Skeletal muscle satellite cell (primary cell): Measurements from ENCODE around the gene BTG2.
"Not testable (repeated sequence)": the region's sequence is repeated elsewhere in the genome, so short reads cannot be mapped to it uniquely, and the experiment has no call there.

Source experiments
- H3K27me3 ChIP-seq: 2 replicates; pipeline ENCODE4 v1.7.0; 2013; ENCODE audit warnings: low read length; ENCODE audit not compliant: control insufficient read depth, insufficient read depth
- H3K36me3 ChIP-seq: 2 replicates; pipeline ENCODE4 v1.7.0; 2013; ENCODE audit warnings: mild to moderate bottlenecking, control low read depth, low read length; ENCODE audit not compliant: insufficient read depth
- H3K4me1 ChIP-seq: 2 replicates; pipeline ENCODE4 v1.7.0; 2013; ENCODE audit warnings: low read length; ENCODE audit not compliant: control insufficient read depth, insufficient read depth
- H3K4me2 ChIP-seq: 2 replicates; pipeline ENCODE4 v1.7.0; 2013; ENCODE audit warnings: mild to moderate bottlenecking, low read length
- H3K4me3 ChIP-seq: 2 replicates; pipeline ENCODE4 v1.7.0; 2013; ENCODE audit warnings: low read length
- H3K9ac ChIP-seq: 2 replicates; pipeline ENCODE4 v1.7.0; 2013; ENCODE audit warnings: mild to moderate bottlenecking, low read depth, low read length, moderate library complexity
- H3K9me3 ChIP-seq: replicated peaks from 2 replicates; pipeline ENCODE4 v1.7.0; 2013; ENCODE audit warnings: mild to moderate bottlenecking, control low read depth, low read length

Gene BTG2

GRCh38 chr1:203308328-203308922 lies 3.1 kb downstream of the BTG2 start:
- Histone ChIP-seq H3K9me3 (no peaks in the 10 kb centered on the region), H3K4me1 (peaks cover 30% of the 10 kb centered on the region), H3K27me3 (peaks cover 6% of the 10 kb centered on the region), H3K4me2 (peak overlapping the region; percentile 76), H3K4me3 (peak overlapping the region; percentile 14), H3K36me3 (peaks cover 17% of the 10 kb centered on the region), H3K9ac (no peak overlapping the region)

- H3K9ac ChIP-seq: no peak overlapping the region
- H3K27me3 ChIP-seq: peaks cover under 1% of the 10 kb centered on the region
- H3K4me2 ChIP-seq: peak overlapping the region; percentile 76
- H3K36me3 ChIP-seq: peaks cover 17% of the 10 kb centered on the region
- H3K4me3 ChIP-seq: no peak overlapping the region
- H3K4me1 ChIP-seq: peaks cover 30% of the 10 kb centered on the region
- no peaks in the 10 kb centered on the region for H3K9me3 ChIP-seq
These were observed 3.6 kb downstream of the BTG2 start for GRCh38 chr1:203308923-203309331.

DNA sequence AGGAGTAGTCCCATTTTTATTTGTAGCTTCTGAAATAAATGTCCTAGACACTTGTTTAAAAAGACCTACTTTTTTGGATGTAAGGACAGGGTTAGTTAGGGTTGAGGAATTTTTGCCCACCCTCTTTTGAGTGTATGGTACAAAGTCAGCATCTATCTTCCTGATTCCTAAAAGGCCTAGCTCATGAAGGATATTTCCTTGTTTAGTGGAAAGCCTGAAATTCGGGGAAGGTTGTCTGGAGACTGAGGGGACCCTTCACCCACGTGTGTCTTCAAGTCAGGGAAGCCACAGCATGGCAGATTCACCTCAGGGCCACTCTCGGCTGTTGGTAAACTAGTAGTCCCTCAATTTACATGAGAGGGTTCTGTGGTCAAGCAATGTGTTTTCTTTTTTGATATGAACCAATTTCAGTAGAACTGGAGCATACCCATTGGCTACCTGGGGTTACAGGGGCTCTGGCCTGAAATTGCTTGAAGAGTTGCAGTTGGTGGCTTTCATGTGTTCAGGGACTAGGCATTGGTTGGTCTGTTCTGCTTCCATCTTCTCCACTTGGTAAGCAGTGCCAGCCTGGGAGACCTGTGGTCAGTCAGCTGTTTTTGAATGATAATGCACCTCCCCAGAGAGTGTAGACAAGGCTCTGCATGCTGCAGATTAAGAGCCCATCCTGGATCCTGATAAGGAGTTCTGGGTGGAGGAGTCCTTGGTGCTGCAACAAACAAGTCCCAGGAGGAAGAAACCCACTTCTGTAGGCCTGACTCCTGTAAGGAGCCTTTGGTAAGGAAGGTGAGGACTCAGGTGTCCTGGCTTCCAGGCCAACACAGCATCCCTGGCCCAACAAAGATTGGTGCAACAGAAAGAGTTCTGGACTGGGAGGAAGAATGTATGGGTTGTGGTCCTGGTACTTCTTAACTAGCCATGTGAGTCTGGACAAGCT lies 6.3 kb downstream of the BTG2 start:
- Histone ChIP-seq H3K4me3 (no peak overlapping the region), H3K27me3 (no peaks in the 10 kb centered on the region), H3K36me3 (peaks cover 17% of the 10 kb centered on the region), H3K9ac (no peak overlapping the region), H3K9me3 (no peaks in the 10 kb centered on the region), H3K4me1 (peaks cover 23% of the 10 kb centered on the region), H3K4me2 (no peak overlapping the region)

DNA sequence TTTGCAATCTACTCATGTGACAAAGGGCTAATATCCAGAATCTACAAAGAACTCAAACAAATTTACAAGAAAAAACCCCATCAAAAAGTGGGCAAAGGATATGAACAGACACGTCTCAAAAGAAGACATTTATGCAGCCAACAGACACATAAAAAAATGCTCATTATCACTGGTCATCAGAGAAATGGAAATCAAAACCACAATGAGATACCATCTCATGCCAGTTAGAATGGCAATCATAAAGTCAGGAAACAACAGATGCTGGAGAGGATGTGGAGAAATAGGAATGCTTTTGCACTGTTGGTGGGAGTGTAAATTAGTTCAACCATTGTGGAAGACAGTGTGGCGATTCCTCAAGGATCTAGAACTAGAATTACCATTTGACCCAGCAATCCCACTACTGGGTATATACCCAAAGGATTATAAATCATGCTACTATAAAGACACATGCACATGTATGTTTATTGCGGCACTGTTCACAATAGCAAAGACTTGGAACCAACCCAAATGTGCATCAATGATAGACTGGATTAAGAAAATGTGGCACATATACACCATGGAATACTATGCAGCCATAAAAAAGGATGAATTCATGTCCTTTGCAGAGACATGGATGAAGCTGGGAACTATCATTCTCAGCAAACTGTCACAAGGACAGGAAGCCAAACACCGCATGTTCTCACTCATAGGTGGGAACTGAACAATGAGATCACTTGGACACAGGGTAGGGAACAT lies 8.9 kb downstream of the BTG2 start:
- peaks cover 13% of the 10 kb centered on the region for H3K27me3 ChIP-seq
- not testable (repeated sequence) for H3K9ac ChIP-seq, H3K4me3 ChIP-seq, H3K9me3 ChIP-seq, H3K36me3 ChIP-seq, H3K4me1 ChIP-seq, H3K4me2 ChIP-seq

GRCh38 chr1:203316626-203317093 lies 11.3 kb downstream of the BTG2 start:
- no peaks in the 10 kb centered on the region for H3K9me3 ChIP-seq
- H3K4me1 ChIP-seq: peaks cover 9% of the 10 kb centered on the region
- H3K9ac ChIP-seq: no peak overlapping the region
- H3K4me2 ChIP-seq: no peak overlapping the region
- no peak overlapping the region for H3K4me3 ChIP-seq
- H3K36me3 ChIP-seq: no peaks in the 10 kb centered on the region
- H3K27me3 ChIP-seq: peaks cover 23% of the 10 kb centered on the region

DNA sequence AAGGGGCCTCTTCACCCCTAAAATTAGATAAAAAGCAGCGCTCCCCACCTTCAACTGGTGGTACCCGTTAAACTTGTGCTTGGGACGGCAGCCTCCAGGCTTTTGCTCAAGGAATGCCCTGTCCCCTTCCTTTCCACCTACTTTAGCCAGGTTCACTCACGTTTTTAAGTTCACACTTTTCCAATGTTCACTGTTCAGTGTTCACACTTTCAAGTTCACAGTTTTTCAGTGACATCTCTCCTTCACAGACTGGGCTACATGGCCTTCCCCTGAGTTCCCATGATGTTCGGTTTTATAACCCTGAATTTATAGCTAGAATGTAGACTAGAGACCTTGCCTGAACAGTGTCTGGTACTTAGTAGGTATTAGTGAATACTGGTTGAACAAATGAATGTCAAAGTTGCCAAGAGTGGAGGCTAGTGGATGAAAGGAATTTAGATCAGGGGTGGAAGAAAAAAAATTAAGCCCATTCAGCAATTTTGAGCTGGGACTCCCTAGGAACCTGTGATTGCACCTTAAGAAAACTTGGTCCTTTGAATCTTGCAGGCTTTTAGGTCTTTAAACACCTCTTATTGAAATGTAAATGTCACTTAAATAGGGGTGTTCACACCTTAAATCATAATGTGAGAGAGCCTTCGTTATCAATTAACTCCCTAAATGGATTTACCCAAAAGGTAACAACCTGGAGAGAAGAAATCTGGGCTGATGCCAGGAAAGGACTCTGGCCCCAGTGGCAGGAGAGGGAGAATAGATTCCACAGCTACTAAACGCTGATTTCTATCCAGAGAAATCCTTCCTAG lies 12.3 kb downstream of the BTG2 start:
- H3K9me3 ChIP-seq: no peaks in the 10 kb centered on the region
- H3K27me3 ChIP-seq: peaks cover 29% of the 10 kb centered on the region
- no peak overlapping the region for H3K4me2 ChIP-seq
- H3K4me3 ChIP-seq: no peak overlapping the region
- H3K9ac ChIP-seq: no peak overlapping the region
- H3K36me3 ChIP-seq: no peaks in the 10 kb centered on the region
- peaks cover 9% of the 10 kb centered on the region for H3K4me1 ChIP-seq

DNA sequence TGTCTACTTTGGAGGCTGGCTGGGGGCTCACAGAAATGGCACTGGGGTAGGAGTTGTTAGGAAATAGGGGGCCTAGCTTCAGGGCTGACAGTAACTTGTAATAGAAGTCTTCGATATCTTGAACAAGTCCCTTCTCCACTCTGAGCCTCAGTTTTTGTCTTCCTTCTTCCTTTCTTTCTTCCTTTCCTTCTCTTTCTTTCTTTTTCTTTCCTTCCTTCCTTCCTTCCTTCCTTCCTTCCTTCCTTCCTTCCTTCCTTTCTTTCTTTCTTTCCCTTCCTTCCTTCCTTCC lies 12.9 kb downstream of the BTG2 start:
- Histone ChIP-seq H3K27me3 (peaks cover 35% of the 10 kb centered on the region), H3K9ac (no peak overlapping the region), H3K4me2 (no peak overlapping the region), H3K4me1 (peaks cover 9% of the 10 kb centered on the region), H3K9me3 (no peaks in the 10 kb centered on the region), H3K36me3 (no peaks in the 10 kb centered on the region), H3K4me3 (no peak overlapping the region)

DNA sequence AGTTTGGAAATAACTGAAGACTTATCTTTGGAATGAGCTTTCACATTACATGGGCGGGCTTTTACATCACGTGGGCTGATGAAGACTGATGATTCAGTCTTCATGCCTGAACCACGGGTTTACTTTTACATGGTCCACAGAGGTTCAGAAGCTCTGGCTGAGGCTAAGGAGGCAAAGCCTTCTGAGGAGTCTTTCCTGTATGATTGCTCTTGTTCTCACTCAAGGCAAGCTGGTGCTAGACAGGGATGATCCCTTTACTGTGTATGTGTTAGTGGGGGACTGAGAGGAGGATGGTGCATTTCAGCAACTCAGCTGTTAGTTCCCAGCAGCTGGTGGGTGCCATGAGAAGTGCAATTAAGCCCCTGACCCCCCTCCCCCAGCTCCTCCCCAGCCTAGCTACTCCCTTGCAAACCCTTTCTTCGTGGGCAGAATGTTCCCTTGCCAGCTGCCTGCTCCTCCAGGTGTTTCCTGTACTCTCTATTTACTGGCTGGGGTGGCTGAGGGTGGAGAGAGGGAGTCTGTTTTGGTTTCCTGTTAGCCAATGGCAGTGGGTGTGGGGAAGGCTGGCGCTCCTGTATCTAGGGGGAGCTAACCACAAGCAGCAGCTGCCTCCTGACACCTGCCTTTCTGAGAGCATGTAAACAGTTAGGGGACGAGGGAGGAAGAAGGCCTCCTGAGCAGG lies 15.4 kb downstream of the BTG2 start:
- no peaks in the 10 kb centered on the region for H3K9me3 ChIP-seq
- H3K9ac ChIP-seq: no peak overlapping the region
- H3K36me3 ChIP-seq: no peaks in the 10 kb centered on the region
- H3K4me2 ChIP-seq: no peak overlapping the region
- peaks cover 9% of the 10 kb centered on the region for H3K4me1 ChIP-seq
- H3K27me3 ChIP-seq: peaks cover 58% of the 10 kb centered on the region
- no peak overlapping the region for H3K4me3 ChIP-seq

DNA sequence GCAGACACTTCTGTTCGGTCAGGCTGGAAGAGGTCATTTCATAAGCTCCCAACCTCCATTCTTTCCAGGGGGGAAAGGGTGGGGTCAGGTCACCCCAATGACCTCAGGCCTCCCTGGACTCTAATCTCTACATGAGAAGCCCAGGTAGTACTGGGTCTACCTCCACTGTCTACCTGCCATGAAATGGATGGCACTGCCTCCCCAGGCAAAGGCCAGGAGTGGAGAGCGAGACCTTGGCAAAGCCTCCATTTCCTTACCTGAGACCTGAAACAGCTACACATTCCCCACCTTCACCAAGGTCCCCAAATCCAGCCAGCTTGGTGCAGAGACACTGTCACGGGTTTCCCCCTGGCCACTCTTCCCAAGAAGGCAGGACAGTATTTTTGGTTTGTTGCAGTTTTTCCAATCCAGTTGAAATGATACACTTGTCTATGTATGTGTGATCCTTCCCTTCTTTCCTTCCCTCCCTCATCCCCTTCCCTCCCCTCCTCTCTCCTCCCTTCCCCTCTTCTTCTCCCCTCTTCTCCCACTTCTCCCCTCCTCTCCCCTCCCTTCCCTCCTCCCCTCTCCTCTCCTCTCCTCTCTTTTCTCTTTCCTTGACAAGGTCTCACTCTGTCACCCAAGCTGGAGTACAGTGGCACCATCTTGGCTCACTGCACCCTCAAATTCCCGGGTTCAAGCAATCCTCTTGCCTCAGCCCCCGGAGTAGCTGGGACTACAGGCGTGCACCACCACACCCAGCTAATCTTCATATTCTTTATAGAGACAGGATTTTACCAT lies 16.1 kb downstream of the BTG2 start:
- H3K9ac ChIP-seq: no peak overlapping the region
- H3K4me1 ChIP-seq: peaks cover 9% of the 10 kb centered on the region
- H3K4me2 ChIP-seq: no peak overlapping the region
- peaks cover 65% of the 10 kb centered on the region for H3K27me3 ChIP-seq
- H3K36me3 ChIP-seq: no peaks in the 10 kb centered on the region
- H3K4me3 ChIP-seq: no peak overlapping the region
- H3K9me3 ChIP-seq: no peaks in the 10 kb centered on the region

GRCh38 chr1:203322500-203323179 lies 17.3 kb downstream of the BTG2 start:
- Histone ChIP-seq H3K36me3 (no peaks in the 10 kb centered on the region), H3K4me1 (peaks cover 16% of the 10 kb centered on the region), H3K4me2 (no peak overlapping the region), H3K9ac (no peak overlapping the region), H3K27me3 (peaks cover 63% of the 10 kb centered on the region), H3K9me3 (no peaks in the 10 kb centered on the region), H3K4me3 (no peak overlapping the region)
